ENCODE data around the gene TPBGL. TPM values are rescaled to one million over a fixed set of nuclear protein-coding genes. Genes with fewer than 3 reads are reported as not detected.

Gene TPBGL
- total RNA-seq, 1 donor from 2014 or later, result 0.64 TPM

DNA sequence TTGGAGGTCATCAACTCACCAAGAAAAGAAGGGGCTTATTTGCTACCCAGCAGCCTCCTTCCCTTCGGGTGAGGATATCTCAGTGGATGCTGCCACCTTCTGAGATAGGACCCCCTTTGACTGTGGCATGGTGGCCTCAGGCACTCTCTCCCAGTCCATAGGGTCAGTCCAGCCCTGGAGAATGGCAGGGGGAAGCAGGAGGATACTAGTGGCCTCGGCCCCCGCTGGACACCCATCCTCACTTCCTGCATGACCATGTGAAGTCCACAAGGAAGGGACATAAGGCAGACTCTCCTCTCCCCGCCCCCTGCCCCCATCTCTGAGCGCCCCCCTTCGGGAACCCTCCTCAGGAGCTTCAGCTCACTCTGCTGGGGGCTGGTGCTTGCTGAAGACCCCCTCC lies 24.4 kb downstream of the TPBGL start:
- Histone ChIP-seq H3K36me3 (peaks cover 46% of the 10 kb centered on the region), H3K4me3 (no peak overlapping the region), H3K27ac (no peak overlapping the region), H3K9me3 (no peaks in the 10 kb centered on the region), H3K4me1 (peaks cover 23% of the 10 kb centered on the region), H3K27me3 (no peaks in the 10 kb centered on the region)
- intact Hi-C loops (cut with DNase I), result no loop called here
- TF ChIP-seq, protein P1, sequence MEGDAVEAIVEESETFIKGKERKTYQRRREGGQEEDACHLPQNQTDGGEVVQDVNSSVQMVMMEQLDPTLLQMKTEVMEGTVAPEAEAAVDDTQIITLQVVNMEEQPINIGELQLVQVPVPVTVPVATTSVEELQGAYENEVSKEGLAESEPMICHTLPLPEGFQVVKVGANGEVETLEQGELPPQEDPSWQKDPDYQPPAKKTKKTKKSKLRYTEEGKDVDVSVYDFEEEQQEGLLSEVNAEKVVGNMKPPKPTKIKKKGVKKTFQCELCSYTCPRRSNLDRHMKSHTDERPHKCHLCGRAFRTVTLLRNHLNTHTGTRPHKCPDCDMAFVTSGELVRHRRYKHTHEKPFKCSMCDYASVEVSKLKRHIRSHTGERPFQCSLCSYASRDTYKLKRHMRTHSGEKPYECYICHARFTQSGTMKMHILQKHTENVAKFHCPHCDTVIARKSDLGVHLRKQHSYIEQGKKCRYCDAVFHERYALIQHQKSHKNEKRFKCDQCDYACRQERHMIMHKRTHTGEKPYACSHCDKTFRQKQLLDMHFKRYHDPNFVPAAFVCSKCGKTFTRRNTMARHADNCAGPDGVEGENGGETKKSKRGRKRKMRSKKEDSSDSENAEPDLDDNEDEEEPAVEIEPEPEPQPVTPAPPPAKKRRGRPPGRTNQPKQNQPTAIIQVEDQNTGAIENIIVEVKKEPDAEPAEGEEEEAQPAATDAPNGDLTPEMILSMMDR (IDR thresholded peaks at IDR 0.05), result no peak
- DNase-seq (peak; percentile 56), ATAC-seq (no peak)

DNA sequence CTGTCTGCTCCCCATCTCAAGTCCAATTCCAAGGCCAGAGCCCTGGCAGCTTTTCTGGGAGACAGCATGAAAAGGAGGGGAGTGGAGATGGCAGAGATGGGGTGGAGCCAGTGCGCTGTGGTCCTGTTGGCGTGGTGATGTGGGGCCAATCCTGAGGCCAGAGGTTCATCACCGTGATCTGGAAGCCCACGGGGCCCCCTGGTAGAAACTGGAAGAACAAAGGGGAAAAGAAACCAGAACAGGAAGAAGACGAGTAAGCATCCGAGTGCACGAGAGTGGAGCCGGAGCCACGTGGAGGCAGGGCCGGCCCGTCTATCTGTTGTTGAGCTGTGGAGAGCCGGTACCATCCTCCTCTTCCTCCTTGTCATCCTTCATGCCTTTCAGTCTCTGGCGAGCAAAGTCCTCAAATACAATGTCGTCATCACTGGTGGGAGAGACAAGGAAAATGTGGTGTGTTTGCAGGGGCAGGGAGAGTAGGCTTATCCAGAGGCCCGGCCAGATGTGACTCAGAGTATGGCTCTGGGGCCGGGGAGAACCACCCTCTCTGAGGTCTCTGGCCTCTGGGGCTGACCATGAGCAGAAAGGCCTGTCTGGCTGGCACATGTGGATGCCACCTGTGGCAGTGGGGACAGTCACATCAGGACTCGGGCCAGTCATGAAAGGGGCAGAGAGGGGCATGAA lies 25.4 kb downstream of the TPBGL start:
- Histone ChIP-seq H3K9me3 (no peaks in the 10 kb centered on the region), H3K36me3 (peaks cover 55% of the 10 kb centered on the region), H3K27me3 (no peaks in the 10 kb centered on the region), H3K4me3 (no peak overlapping the region), H3K4me1 (peaks cover 23% of the 10 kb centered on the region), H3K27ac (no peak overlapping the region)
- DNase-seq (peak; percentile 63), ATAC-seq (no peak)
- intact Hi-C loops (cut with DNase I), result no loop called here
- TF ChIP-seq, protein P1 (IDR thresholded peaks at IDR 0.05), result no peak

DNA sequence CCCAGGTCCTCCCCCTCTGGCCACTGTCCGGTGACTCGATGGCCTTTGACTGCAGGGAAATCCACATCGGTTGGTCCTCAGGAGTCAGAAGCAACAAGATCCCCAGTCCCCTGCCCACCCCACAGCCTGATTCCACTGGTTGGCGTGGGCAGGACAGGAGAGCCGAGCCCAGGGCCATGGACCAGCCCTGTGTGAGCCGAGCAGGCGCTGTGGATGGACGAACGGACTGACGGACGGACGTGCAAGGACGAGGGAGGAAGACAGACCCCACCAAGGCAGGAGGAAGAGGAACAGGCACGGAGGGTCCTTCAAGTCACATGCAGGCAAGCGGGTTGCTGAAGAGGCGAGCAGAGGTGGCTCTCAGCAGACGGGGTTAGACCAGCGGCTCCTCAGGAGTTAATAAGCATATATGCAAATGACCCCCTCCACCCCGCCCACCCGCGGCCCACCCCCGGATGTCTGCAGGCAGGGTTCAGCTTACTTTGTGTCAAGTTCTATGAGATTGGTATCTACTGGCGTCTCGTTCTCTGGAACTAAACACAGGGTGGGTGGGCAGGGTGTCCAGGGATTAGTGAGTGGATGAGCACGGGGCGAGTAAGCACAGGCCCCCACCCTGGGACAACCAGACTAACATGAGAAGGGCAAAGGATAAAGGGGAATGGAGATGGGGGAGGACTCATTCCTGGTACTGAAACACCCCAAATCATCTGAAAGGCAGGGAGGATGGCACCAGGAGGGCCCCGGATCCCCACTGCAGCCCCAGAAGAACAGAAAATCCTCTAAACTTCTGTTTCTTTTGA lies 26.8 kb downstream of the TPBGL start:
- peak; percentile 54 for DNase-seq

DNA sequence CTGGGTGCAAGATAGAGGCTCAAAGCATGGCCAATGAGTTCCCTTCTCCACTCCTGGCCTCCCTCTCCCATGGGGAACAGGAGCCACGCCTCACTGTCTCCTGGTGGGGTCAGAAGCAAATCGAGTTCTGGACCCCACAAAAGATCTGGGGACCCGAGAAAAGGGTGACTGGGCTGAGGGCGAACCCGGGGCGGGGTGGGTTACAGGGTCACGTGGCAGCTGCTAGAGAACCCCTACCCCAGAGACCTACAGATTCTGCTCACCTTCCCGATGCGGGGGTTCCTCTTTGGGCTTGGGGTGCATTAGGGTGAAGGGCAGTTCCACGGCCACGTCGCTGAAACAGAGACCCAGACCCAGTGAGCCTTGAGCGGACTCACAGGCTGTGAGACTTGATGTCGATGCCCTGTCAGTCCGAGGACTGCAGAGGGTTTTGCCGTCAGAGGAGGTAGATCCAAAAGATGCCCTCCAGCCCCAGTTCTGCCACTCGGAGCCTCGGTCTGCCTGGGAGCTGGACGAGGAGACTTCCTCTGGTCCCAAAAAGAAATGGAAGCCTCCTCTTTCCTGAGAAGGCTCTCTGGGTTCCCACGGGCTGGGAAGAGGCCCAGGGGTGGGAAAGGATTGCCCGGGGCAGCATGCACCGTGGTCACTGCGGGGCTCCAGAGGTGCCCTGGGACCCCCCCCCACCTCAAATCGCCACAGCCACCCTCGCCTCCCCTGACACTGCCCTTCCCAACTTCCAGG lies 28.2 kb downstream of the TPBGL start:
- ATAC-seq (no peak), DNase-seq (peak; percentile 59)
- intact Hi-C loops (cut with DNase I), result no loop called here
- peaks cover 5% of the 10 kb centered on the region for H3K4me1 ChIP-seq
- TF ChIP-seq, protein P1 (IDR thresholded peaks at IDR 0.05), result no peak
- H3K4me3 ChIP-seq, result no peak overlapping the region
- H3K36me3 ChIP-seq, result peaks cover 83% of the 10 kb centered on the region
- H3K27ac ChIP-seq, result no peak overlapping the region
- H3K27me3 ChIP-seq, result no peaks in the 10 kb centered on the region
- H3K9me3 ChIP-seq, result no peaks in the 10 kb centered on the region

More for the DNA sequence above, 26.8 kb downstream of the TPBGL start:
- peaks cover 14% of the 10 kb centered on the region for H3K4me1 ChIP-seq
- H3K27me3 ChIP-seq, result no peaks in the 10 kb centered on the region
- no peak for ATAC-seq
- peaks cover 69% of the 10 kb centered on the region for H3K36me3 ChIP-seq
- intact Hi-C loops (cut with DNase I), result no loop called here
- H3K27ac ChIP-seq, result no peak overlapping the region
- H3K9me3 ChIP-seq, result no peaks in the 10 kb centered on the region
- H3K4me3 ChIP-seq, result no peak overlapping the region
- TF ChIP-seq, protein P1 (IDR thresholded peaks at IDR 0.05), result no peak

DNA sequence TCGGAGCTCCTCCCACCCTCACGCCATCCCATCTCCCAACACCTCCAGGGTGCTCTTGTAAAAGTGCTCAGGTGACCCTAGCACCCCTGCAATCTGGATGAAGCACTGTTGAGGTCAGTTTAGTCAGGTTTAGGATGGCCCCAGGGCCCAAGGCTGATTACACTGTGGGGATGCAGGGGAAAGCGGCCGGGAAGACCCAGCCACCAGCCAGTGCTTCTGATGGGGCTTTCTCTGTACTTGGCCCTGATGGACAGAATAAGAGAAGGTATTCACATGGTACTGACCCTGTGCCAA lies 28.7 kb downstream of the TPBGL start:
- no peak for DNase-seq

More for the DNA sequence above, 28.7 kb downstream of the TPBGL start:
- Histone ChIP-seq H3K36me3 (peaks cover 88% of the 10 kb centered on the region), H3K4me3 (no peak overlapping the region), H3K4me1 (peaks cover under 1% of the 10 kb centered on the region), H3K27me3 (no peaks in the 10 kb centered on the region), H3K9me3 (no peaks in the 10 kb centered on the region), H3K27ac (no peak overlapping the region)
- TF ChIP-seq, protein P1 (IDR thresholded peaks at IDR 0.05), result no peak
- ATAC-seq, result no peak
- intact Hi-C loops (cut with DNase I), result no loop called here
